HuH-7.5 (cell line): ENCODE data around the gene TNFRSF4.
"Not testable (repeated sequence)": the region's sequence is repeated elsewhere in the genome, so short reads cannot be mapped to it uniquely, and the experiment has no call there.

Experiments used
- DNase-seq: peaks from one replicate; pipeline ENCODE4 v3.0.0; 2011; ENCODE audit warnings: low spot score

TNFRSF4 gene

GRCh38 chr1:1213345-1214265, at the start of gene TNFRSF4:
TNFRSF4 (minus strand) TSS chr1:1214153; CDS start chr1:1214127, 26 bp downstream.
- no peak for DNase-seq

- DNase-seq = no peak
Measured at GRCh38 chr1:1262758-1263157, 48.8 kb upstream of the TNFRSF4 start.

DNA sequence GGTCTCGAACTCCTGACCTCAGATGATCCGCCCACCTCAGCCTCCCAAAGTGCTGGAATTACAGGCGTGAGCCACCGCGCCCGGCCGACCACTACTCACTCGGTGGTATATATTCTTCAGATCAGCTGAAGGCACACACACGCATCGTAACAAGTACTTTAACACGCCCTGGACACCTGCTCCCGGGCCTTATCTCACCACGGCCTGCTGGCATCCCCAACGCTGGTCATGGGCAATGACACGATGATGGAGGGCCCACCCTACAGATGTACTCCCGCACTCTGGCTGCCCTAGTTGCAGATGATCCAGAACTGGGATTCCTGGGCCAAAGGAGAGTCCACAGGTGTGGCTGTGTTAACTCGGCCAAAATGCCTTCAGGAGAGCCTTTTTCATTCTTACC, 48.1 kb upstream of the TNFRSF4 start:
- DNase-seq = no peak

- DNase-seq = no peak
Measured at GRCh38 chr1:1260843-1261560, 47.0 kb upstream of the TNFRSF4 start.

- no peak for DNase-seq
Measured at GRCh38 chr1:1259951-1260600, 46.1 kb upstream of the TNFRSF4 start.

GRCh38 chr1:1259540-1259939, 45.6 kb upstream of the TNFRSF4 start:
- DNase-seq = no peak

DNA sequence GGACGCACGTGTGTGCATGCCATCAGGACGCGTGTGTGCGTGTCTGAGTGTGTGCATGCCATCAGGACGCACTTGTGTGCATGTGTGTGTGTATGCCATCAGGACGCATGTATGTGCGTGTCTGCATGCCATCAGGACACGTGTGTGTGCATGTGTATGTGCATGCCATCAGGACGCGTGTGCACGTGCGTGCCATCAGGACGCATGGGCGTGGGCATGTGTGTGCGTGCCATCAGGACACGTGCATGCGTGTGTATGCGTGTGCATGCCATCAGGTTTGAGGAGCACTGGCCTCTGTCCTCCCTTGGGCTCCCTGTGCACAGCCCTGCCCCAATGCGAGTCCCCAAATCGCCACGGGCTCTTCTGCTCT, 45.2 kb upstream of the TNFRSF4 start:
- DNase-seq = no peak

- DNase-seq = no peak
Measured at GRCh38 chr1:1256956-1257871, 43.3 kb upstream of the TNFRSF4 start.

GRCh38 chr1:1255611-1256010, 41.7 kb upstream of the TNFRSF4 start:
- no peak for DNase-seq

- DNase-seq = no peak
Measured at GRCh38 chr1:1255078-1255477, 41.1 kb upstream of the TNFRSF4 start.

- DNase-seq = no peak
Measured at GRCh38 chr1:1254667-1254998, 40.7 kb upstream of the TNFRSF4 start.

DNA sequence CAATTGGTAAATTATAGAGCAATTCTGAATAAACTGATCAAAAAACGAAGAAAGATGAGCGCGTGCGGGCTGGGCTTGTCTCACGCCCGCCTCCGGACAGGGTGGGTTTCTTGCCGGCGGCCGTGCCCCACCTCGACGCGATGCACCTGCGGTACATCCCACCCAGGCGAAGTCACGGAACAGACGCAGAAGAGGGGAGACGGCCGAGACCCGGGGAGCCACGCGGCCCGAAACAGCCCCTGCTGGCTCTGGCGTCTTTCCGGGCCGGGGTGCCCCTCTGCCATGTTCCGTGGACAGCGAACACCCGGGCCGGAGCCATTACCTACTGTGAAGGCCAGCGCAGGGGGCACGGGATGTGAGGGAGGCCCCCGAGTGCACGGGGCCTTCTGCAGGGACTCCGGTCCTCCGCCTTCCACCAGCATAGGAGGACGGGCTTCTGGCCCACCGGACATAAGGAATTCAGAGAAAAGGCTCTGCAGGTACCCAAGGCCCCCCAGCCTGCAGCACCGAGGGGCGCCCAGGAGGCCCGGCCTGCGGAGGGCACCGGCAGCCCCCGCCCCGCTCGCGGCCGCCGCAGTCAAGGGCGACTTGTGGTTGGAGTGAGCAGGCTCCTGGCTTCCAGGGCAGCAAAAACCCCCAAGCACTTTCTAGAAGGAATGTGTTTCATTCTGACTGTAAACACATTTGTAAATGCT, 40.2 kb upstream of the TNFRSF4 start:
- no peak for DNase-seq

- DNase-seq = no peak
Measured at GRCh38 chr1:1253314-1253713, 39.4 kb upstream of the TNFRSF4 start.

GRCh38 chr1:1250786-1251284, 36.9 kb upstream of the TNFRSF4 start:
- no peak for DNase-seq

DNA sequence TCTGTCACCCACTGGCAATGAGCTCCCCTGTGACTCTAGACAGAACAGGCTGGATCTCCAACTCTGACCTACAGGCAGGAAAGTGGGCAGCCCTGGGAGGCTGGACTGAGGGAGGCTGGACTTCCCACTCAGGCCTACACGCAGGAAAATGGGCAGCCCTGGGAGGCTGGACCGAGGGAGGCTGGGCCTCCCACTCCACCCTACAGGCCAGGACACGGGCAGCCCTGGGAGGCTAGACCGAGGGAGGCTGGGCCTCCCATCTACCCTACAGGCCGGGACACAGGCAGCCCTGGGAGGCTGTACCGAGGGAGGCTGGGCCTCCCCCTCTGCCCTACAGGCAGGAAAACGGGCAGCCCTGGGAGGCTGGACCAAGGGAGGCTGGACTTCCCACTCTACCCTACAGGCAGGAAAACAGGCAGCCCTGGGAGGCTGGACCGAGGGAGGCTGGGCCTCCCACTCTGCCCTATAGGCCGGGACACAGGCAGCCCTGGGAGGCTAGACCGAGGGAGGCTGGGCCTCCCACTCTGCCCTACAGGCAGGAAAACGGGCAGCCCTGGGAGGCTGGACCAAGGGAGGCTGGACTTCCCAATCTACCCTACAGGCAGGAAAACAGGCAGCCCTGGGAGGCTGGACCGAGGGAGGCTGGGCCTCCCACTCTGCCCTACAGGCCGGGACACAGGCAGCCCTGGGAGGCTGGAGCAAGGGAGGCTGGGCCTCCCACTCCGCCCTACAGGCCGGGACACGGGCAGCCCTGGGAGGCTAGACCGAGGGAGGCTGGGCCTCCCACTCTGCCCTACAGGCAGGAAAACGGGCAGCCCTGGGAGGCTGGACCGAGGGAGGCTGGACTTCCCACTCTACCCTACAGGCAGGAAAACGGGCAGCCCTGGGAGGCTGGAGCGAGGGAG, 34.3 kb upstream of the TNFRSF4 start:
- not testable (repeated sequence) for DNase-seq

DNA sequence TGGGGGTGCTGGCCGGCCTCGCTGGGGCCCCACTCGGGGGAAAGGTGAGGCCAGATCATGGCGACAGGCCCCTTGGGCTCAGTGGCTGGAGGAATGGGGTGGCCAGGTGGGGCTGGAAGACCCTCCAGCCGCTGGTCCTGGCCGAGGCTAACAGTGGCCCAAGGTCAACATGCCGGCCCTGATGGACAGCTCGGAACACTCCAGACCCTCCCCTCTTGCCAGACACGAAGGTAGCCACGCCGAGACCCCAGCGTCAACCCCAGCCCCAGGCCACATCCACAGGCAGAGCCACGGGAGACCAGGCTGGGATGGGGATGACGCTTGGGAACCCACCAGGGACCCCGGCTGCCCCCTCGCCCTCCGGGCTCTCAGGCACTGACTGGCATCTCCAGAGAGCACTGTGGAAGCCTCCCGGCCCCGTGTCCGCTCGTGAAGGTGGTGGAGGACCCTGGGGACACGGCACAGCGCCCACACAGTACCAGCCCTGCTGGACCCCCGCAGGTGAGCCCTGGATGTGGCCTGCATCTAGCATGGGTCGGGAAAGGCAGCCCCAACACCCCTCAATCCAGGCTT, 33.5 kb upstream of the TNFRSF4 start:
- DNase-seq = no peak

DNA sequence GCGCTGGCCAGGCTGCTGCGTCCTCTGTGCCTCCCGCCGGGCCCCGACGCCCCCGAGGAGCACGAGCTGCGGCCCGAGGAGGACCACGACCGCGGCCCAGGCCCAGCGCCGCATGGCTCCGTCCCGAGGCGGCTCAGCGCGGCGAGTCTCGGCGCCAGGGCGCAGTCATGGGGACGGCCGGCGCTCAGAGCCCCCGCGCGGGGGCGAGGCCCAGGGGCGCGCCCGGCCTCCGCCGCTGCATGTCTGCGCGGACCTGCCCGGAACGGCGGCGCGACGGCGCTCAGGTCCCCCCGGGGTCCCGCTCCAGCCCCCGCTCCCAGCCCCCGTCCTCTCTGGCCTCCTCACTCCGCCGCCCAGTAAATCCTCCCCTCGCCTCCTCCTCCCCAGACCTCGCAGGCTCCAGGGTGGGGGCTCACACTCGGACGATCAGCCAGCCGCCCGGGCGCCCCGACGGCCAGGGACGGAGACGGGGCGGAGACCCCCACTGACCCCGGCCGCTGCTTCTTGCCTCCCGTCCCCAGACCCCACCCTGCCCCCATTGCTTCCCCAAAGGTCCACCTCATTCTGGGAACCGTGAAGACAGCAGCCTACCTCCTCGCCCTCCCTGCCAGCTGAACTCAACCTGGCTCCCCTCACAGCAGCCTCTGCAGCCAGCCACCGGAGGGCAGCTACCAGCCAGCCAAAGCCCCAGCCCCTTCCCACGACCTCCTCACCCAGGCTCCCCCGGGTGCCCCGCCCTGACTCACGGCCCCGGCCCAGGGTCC, 32.8 kb upstream of the TNFRSF4 start, which contains the start of gene C1QTNF12:
Gene C1QTNF12, minus strand, starts transcription at position 146 of the 764 bp plus-strand sequence. Its CDS starts 32 bp downstream, at position 114.
- DNase-seq = peak; percentile 57

- no peak for DNase-seq
Measured at GRCh38 chr1:1245817-1246576, 32.0 kb upstream of the TNFRSF4 start.
